Measurements from ENCODE around the gene SCGB1A1.
"Not testable (repeated sequence)": the region's sequence is repeated elsewhere in the genome, so short reads cannot be mapped to it uniquely, and the experiment has no call there.

Gene SCGB1A1

GRCh38 chr11:62418733-62419132 lies at the start of gene SCGB1A1:
Gene SCGB1A1 (plus strand): TSS chr11:62419033. CDS start chr11:62419096, 63 bp downstream.
- DNase-seq (ENCODE audit: low spot score): no peak

- DNase-seq (ENCODE audit: low spot score): no peak
Measured at GRCh38 chr11:62370743-62371440, 47.9 kb upstream of the SCGB1A1 start.

GRCh38 chr11:62372871-62373270 lies 46.0 kb upstream of the SCGB1A1 start:
- no peak for DNase-seq (ENCODE audit: low spot score)

GRCh38 chr11:62373464-62374119 lies 45.2 kb upstream of the SCGB1A1 start:
- no peak for DNase-seq (ENCODE audit: low spot score)

GRCh38 chr11:62374801-62375200 lies 44.0 kb upstream of the SCGB1A1 start:
- no peak for DNase-seq (ENCODE audit: low spot score)

- DNase-seq (ENCODE audit: low spot score): peak; percentile 84
Measured at GRCh38 chr11:62378459-62379063, 40.3 kb upstream of the SCGB1A1 start.

GRCh38 chr11:62379586-62379985 lies 39.2 kb upstream of the SCGB1A1 start:
- DNase-seq (ENCODE audit: low spot score): peak; percentile 86

- DNase-seq (ENCODE audit: low spot score): peak; percentile 83
Measured at GRCh38 chr11:62380821-62381245, 38.0 kb upstream of the SCGB1A1 start.

- no peak for DNase-seq (ENCODE audit: low spot score)
Measured at GRCh38 chr11:62383822-62384221, 35.0 kb upstream of the SCGB1A1 start.

GRCh38 chr11:62386083-62386482 lies 32.8 kb upstream of the SCGB1A1 start:
- DNase-seq (ENCODE audit: low spot score): not testable (repeated sequence)

GRCh38 chr11:62387381-62387780 lies 31.5 kb upstream of the SCGB1A1 start:
- no peak for DNase-seq (ENCODE audit: low spot score)

GRCh38 chr11:62388999-62389398 lies 29.8 kb upstream of the SCGB1A1 start:
- DNase-seq (ENCODE audit: low spot score): no peak

GRCh38 chr11:62390237-62390636 lies 28.6 kb upstream of the SCGB1A1 start:
- no peak for DNase-seq (ENCODE audit: low spot score)

GRCh38 chr11:62390722-62391121 lies 28.1 kb upstream of the SCGB1A1 start:
- no peak for DNase-seq (ENCODE audit: low spot score)

GRCh38 chr11:62391642-62392425 lies 27.0 kb upstream of the SCGB1A1 start:
- no peak for DNase-seq (ENCODE audit: low spot score)

- DNase-seq (ENCODE audit: low spot score): no peak
Measured at GRCh38 chr11:62392506-62392905, 26.3 kb upstream of the SCGB1A1 start.

GRCh38 chr11:62393061-62393611 lies 25.7 kb upstream of the SCGB1A1 start:
- DNase-seq (ENCODE audit: low spot score): no peak

- DNase-seq (ENCODE audit: low spot score): no peak
Measured at GRCh38 chr11:62393735-62394134, 25.1 kb upstream of the SCGB1A1 start.

GRCh38 chr11:62394825-62395538 lies 23.9 kb upstream of the SCGB1A1 start:
- DNase-seq (ENCODE audit: low spot score): peak; percentile 89

- DNase-seq (ENCODE audit: low spot score): no peak
Measured at GRCh38 chr11:62395885-62396551, 22.8 kb upstream of the SCGB1A1 start.
